Measurements from ENCODE around the gene IL5RA. TPM values are rescaled to one million over a fixed set of nuclear protein-coding genes. Genes with fewer than 3 reads are reported as not detected.

IL5RA gene
- total and polyA plus RNA-seq, 11 donors = 0.03 to 1.0 (median 0.27) TPM; not detected in 5

- H3K27me3 ChIP-seq = no peaks in the 10 kb centered on the region
- intact Hi-C loops (cut with DNase I) = no loop called here
Observed at GRCh38 chr3:3071136-3071535, 39.0 kb downstream of the IL5RA start.

GRCh38 chr3:3069723-3070122, 40.5 kb downstream of the IL5RA start:
- intact Hi-C loops (cut with DNase I) = no loop called here
- no peaks in the 10 kb centered on the region for H3K9me3 ChIP-seq
- TF ChIP-seq POLR2A (IDR thresholded peaks at IDR 0.05) (no peak), CTCF (IDR thresholded peaks at IDR 0.05) (no peak)
- 71 to 86% (median 80%) methylated on average over 5 of the region's 5 CpGs for WGBS, 4 donors
- H3K27ac ChIP-seq = no peak overlapping the region
- no peak overlapping the region for H3K4me3 ChIP-seq
- DNase-seq = no peak
- no peaks in the 10 kb centered on the region for H3K36me3 ChIP-seq
- ATAC-seq = no peak
- no peaks in the 10 kb centered on the region for H3K4me1 ChIP-seq
- H3K27me3 ChIP-seq = no peaks in the 10 kb centered on the region

More at GRCh38 chr3:3071136-3071535, 39.0 kb downstream of the IL5RA start:
- H3K36me3 ChIP-seq = no peaks in the 10 kb centered on the region
- H3K27ac ChIP-seq = no peak overlapping the region
- no peak for DNase-seq
- ATAC-seq = no peak
- no peaks in the 10 kb centered on the region for H3K9me3 ChIP-seq
- no peak overlapping the region for H3K4me3 ChIP-seq
- TF ChIP-seq POLR2A (IDR thresholded peaks at IDR 0.05) (no peak), CTCF (IDR thresholded peaks at IDR 0.05) (no peak)
- WGBS, 4 donors = 69 to 75% (median 73%) methylated on average over 5 of the region's 5 CpGs
- H3K4me1 ChIP-seq = no peaks in the 10 kb centered on the region

- no peak for ATAC-seq
- no peak for DNase-seq
- intact Hi-C loops (cut with DNase I) = no loop called here
- TF ChIP-seq CTCF (IDR thresholded peaks at IDR 0.05) (no peak), POLR2A (IDR thresholded peaks at IDR 0.05) (no peak)
- Histone ChIP-seq H3K4me1 (no peaks in the 10 kb centered on the region), H3K9me3 (no peaks in the 10 kb centered on the region), H3K36me3 (no peaks in the 10 kb centered on the region), H3K27me3 (no peaks in the 10 kb centered on the region), H3K4me3 (no peak overlapping the region), H3K27ac (no peak overlapping the region)
- 85 to 94% (median 89%) methylated on average over 1 of the region's 1 CpG for WGBS, 4 donors
Observed at GRCh38 chr3:3068358-3068881, 41.8 kb downstream of the IL5RA start.

- no peak for ATAC-seq
- intact Hi-C loops (cut with DNase I) = no loop called here
Observed at GRCh38 chr3:3066910-3067309, 43.3 kb downstream of the IL5RA start.

More at GRCh38 chr3:3066910-3067309, 43.3 kb downstream of the IL5RA start:
- Histone ChIP-seq H3K36me3 (no peaks in the 10 kb centered on the region), H3K4me1 (no peaks in the 10 kb centered on the region), H3K4me3 (no peak overlapping the region), H3K27me3 (no peaks in the 10 kb centered on the region), H3K27ac (no peak overlapping the region), H3K9me3 (no peaks in the 10 kb centered on the region)
- DNase-seq = no peak
- TF ChIP-seq POLR2A (IDR thresholded peaks at IDR 0.05) (no peak), CTCF (IDR thresholded peaks at IDR 0.05) (no peak)
- 73 to 90% (median 82%) methylated on average over 4 of the region's 4 CpGs for WGBS, 4 donors
